ENCODE results near the gene CXXC1. TPM values are rescaled to one million over a fixed set of nuclear protein-coding genes. Genes with fewer than 3 reads are reported as not detected.

Gene CXXC1
- polyA plus RNA-seq, 3 donors: 30.9 to 227 (median 33.4) TPM

DNA sequence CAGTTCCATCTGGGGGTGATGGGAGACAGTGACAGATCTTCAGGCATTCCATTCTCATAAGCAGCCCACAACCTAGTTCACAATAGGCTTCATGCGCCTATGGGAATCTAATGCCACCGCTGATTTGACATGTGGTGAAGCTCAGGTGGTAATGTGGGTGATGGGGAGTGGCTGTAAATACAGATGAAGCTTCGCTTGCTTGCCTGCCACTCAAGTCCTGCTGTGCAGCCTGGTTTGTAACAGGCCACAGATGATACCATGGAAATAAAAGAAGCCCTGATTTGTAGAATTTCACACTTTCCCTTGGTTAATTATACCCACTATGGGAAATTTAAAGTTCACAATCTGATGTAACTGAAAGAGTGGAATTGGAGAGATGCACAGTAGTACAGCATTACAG, 40.5 kb upstream of the CXXC1 start:
- no peak for DNase-seq
- no peak overlapping the region for H2AFZ ChIP-seq (ENCODE audit: insufficient read depth, low read depth, low read length, poor library complexity, severe bottlenecking)
- H3K27ac ChIP-seq (ENCODE audit: low read depth in 1 of 2, low read length in 2 of 2): no peak overlapping the region
- H3K27me3 Mint-ChIP-seq (ENCODE audit: low read depth in 3 of 3): peaks cover 10 to 27% (median 15%) of the 10 kb centered on the region in 3 donors
- TF ChIP-seq, protein P1, sequence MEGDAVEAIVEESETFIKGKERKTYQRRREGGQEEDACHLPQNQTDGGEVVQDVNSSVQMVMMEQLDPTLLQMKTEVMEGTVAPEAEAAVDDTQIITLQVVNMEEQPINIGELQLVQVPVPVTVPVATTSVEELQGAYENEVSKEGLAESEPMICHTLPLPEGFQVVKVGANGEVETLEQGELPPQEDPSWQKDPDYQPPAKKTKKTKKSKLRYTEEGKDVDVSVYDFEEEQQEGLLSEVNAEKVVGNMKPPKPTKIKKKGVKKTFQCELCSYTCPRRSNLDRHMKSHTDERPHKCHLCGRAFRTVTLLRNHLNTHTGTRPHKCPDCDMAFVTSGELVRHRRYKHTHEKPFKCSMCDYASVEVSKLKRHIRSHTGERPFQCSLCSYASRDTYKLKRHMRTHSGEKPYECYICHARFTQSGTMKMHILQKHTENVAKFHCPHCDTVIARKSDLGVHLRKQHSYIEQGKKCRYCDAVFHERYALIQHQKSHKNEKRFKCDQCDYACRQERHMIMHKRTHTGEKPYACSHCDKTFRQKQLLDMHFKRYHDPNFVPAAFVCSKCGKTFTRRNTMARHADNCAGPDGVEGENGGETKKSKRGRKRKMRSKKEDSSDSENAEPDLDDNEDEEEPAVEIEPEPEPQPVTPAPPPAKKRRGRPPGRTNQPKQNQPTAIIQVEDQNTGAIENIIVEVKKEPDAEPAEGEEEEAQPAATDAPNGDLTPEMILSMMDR (IDR thresholded peaks at IDR 0.05): no peak
- no peaks in the 10 kb centered on the region for H3K79me2 ChIP-seq (ENCODE audit: insufficient read depth, low read length)
- no peaks in the 10 kb centered on the region for H3K9me3 ChIP-seq (replicated peaks in 1 of 2; ENCODE audit: control insufficient read depth in 1 of 2, insufficient read depth in 1 of 2, low read length in 2 of 2)
- H3K27me3 ChIP-seq (ENCODE audit: control insufficient read depth in 2 of 2, insufficient read depth in 2 of 2, low read length in 2 of 2): peaks cover 0 to 3% of the 10 kb centered on the region in 2 donors
- H3K4me3 Mint-ChIP-seq: no peak overlapping the region
- no peak overlapping the region for H3K4me2 ChIP-seq (replicated peaks; ENCODE audit: extremely low read depth, low read length, poor library complexity, severe bottlenecking)
- H3K36me3 ChIP-seq (replicated peaks in 1 of 2; ENCODE audit: control insufficient read depth in 1 of 2, insufficient read depth in 2 of 2, low read length in 2 of 2): no peaks in the 10 kb centered on the region
- no peak overlapping the region for H3K9ac ChIP-seq (ENCODE audit: insufficient read depth, low read length, poor library complexity, severe bottlenecking)
- H3K4me3 ChIP-seq (replicated peaks in 1 of 3; ENCODE audit: low read depth in 2 of 3, low read length in 3 of 3): no peak overlapping the region
- intact Hi-C loops (cut with micrococcal nuclease): no loop called here
- no peaks in the 10 kb centered on the region for H4K20me1 ChIP-seq (ENCODE audit: insufficient read depth, low read length)
- H3K27ac Mint-ChIP-seq: no peak overlapping the region
- WGBS (ENCODE audit: insufficient coverage): no CpG with 5 or more reads among the region's 3 CpGs
- H3K4me1 ChIP-seq (ENCODE audit: control insufficient read depth in 1 of 2, insufficient read depth in 2 of 2, low read length in 2 of 2): no peaks in the 10 kb centered on the region
- no peaks in the 10 kb centered on the region for H3K4me1 Mint-ChIP-seq
- H3K36me3 Mint-ChIP-seq: no peaks in the 10 kb centered on the region
- H3K9me3 Mint-ChIP-seq: peaks cover 2 to 13% (median 5%) of the 10 kb centered on the region in 7 donors

- peaks cover 2 to 9% (median 6%) of the 10 kb centered on the region in 7 donors for H3K9me3 Mint-ChIP-seq
- no peaks in the 10 kb centered on the region for H3K4me1 Mint-ChIP-seq
- intact Hi-C loops (cut with micrococcal nuclease): no loop called here
- Histone ChIP-seq H3K4me3 (replicated peaks in 1 of 3; ENCODE audit: low read depth in 2 of 3, low read length in 3 of 3) (no peak overlapping the region), H3K4me1 (ENCODE audit: control insufficient read depth in 1 of 2, insufficient read depth in 2 of 2, low read length in 2 of 2) (no peaks in the 10 kb centered on the region), H4K20me1 (ENCODE audit: insufficient read depth, low read length) (no peaks in the 10 kb centered on the region), H3K27ac (ENCODE audit: low read depth in 1 of 2, low read length in 2 of 2) (no peak overlapping the region), H3K4me2 (replicated peaks; ENCODE audit: extremely low read depth, low read length, poor library complexity, severe bottlenecking) (no peak overlapping the region), H3K9ac (ENCODE audit: insufficient read depth, low read length, poor library complexity, severe bottlenecking) (no peak overlapping the region), H3K27me3 (ENCODE audit: control insufficient read depth in 2 of 2, insufficient read depth in 2 of 2, low read length in 2 of 2) (peaks cover 8 to 24% of the 10 kb centered on the region in 2 donors), H3K79me2 (ENCODE audit: insufficient read depth, low read length) (no peaks in the 10 kb centered on the region), H3K9me3 (replicated peaks in 1 of 2; ENCODE audit: control insufficient read depth in 1 of 2, insufficient read depth in 1 of 2, low read length in 2 of 2) (no peaks in the 10 kb centered on the region), H3K36me3 (replicated peaks in 1 of 2; ENCODE audit: control insufficient read depth in 1 of 2, insufficient read depth in 2 of 2, low read length in 2 of 2) (no peaks in the 10 kb centered on the region), H2AFZ (ENCODE audit: insufficient read depth, low read depth, low read length, poor library complexity, severe bottlenecking) (no peak overlapping the region)
- no peak overlapping the region for H3K27ac Mint-ChIP-seq
- no peak for DNase-seq
- TF ChIP-seq, protein P1 (IDR thresholded peaks at IDR 0.05): no peak
- no CpG with 5 or more reads among the region's 5 CpGs for WGBS (ENCODE audit: insufficient coverage)
- peaks cover 20 to 33% (median 21%) of the 10 kb centered on the region in 3 donors for H3K27me3 Mint-ChIP-seq (ENCODE audit: low read depth in 3 of 3)
- H3K4me3 Mint-ChIP-seq: no peak overlapping the region
- H3K36me3 Mint-ChIP-seq: no peaks in the 10 kb centered on the region
These were observed 33.2 kb upstream of the CXXC1 start for GRCh38 chr18:50320719-50321118.

Measured in CD14-positive monocyte (primary cell).